Measurements from ENCODE around the gene CMSS1. TPM values are rescaled to one million over a fixed set of nuclear protein-coding genes. Genes with fewer than 3 reads are reported as not detected.

Gene CMSS1
- total RNA-seq, 1 experiment from 2014 or later: 117 TPM

- DNase-seq (ENCODE audit: unreplicated experiment): no peak
- POLR2A ChIA-PET: no interaction called here
- CTCF ChIA-PET: no interaction called here
- no TSS peak for BruUV-seq (replicated peaks)
- intact Hi-C loops (cut with micrococcal nuclease): no loop called here
- Mint-ChIP-seq H3K4me1 (ENCODE audit: insufficient read depth, unreplicated experiment) (peaks cover 25% of the 10 kb centered on the region), H3K4me3 (ENCODE audit: unreplicated experiment) (no peak overlapping the region), H3K27me3 (ENCODE audit: insufficient read depth, unreplicated experiment) (no peaks in the 10 kb centered on the region), H3K36me3 (ENCODE audit: insufficient read depth, unreplicated experiment) (peaks cover 9% of the 10 kb centered on the region), H3K9me3 (ENCODE audit: unreplicated experiment) (peaks cover 7% of the 10 kb centered on the region), H3K27ac (ENCODE audit: low read depth, unreplicated experiment) (no peak overlapping the region)
- TF ChIP-seq, protein P1, sequence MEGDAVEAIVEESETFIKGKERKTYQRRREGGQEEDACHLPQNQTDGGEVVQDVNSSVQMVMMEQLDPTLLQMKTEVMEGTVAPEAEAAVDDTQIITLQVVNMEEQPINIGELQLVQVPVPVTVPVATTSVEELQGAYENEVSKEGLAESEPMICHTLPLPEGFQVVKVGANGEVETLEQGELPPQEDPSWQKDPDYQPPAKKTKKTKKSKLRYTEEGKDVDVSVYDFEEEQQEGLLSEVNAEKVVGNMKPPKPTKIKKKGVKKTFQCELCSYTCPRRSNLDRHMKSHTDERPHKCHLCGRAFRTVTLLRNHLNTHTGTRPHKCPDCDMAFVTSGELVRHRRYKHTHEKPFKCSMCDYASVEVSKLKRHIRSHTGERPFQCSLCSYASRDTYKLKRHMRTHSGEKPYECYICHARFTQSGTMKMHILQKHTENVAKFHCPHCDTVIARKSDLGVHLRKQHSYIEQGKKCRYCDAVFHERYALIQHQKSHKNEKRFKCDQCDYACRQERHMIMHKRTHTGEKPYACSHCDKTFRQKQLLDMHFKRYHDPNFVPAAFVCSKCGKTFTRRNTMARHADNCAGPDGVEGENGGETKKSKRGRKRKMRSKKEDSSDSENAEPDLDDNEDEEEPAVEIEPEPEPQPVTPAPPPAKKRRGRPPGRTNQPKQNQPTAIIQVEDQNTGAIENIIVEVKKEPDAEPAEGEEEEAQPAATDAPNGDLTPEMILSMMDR (IDR thresholded peaks at IDR 0.05; ENCODE audit: unreplicated experiment): no peak
Measured at GRCh38 chr3:100102757-100103156, 285.1 kb downstream of the CMSS1 start.

GRCh38 chr3:100103558-100104441 lies 286.1 kb downstream of the CMSS1 start:
- no TSS peak for BruUV-seq (replicated peaks)
- ChIA-PET POLR2A (no interaction called here), CTCF (interaction anchor here (0.5 to 1.1 kb wide), 3 partner anchors 22 to 136 kb away, joined by 3 read pairs; no protein-coding TSS in a partner anchor)
- H3K36me3 Mint-ChIP-seq (ENCODE audit: insufficient read depth, unreplicated experiment): peaks cover 9% of the 10 kb centered on the region
- no peaks in the 10 kb centered on the region for H3K27me3 Mint-ChIP-seq (ENCODE audit: insufficient read depth, unreplicated experiment)
- H3K27ac Mint-ChIP-seq (ENCODE audit: low read depth, unreplicated experiment): no peak overlapping the region
- peaks cover 7% of the 10 kb centered on the region for H3K9me3 Mint-ChIP-seq (ENCODE audit: unreplicated experiment)
- TF ChIP-seq, protein P1 (IDR thresholded peaks at IDR 0.05; ENCODE audit: unreplicated experiment): no peak
- no peak overlapping the region for H3K4me3 Mint-ChIP-seq (ENCODE audit: unreplicated experiment)
- H3K4me1 Mint-ChIP-seq (ENCODE audit: insufficient read depth, unreplicated experiment): peaks cover 25% of the 10 kb centered on the region
- intact Hi-C loops (cut with micrococcal nuclease): no loop called here
- no peak for DNase-seq (ENCODE audit: unreplicated experiment)

- POLR2A ChIA-PET: no interaction called here
- Mint-ChIP-seq H3K27me3 (ENCODE audit: insufficient read depth, unreplicated experiment) (no peaks in the 10 kb centered on the region), H3K4me1 (ENCODE audit: insufficient read depth, unreplicated experiment) (peaks cover 25% of the 10 kb centered on the region), H3K9me3 (ENCODE audit: unreplicated experiment) (peaks cover 7% of the 10 kb centered on the region), H3K36me3 (ENCODE audit: insufficient read depth, unreplicated experiment) (peaks cover 9% of the 10 kb centered on the region), H3K4me3 (ENCODE audit: unreplicated experiment) (no peak overlapping the region), H3K27ac (ENCODE audit: low read depth, unreplicated experiment) (no peak overlapping the region)
- intact Hi-C loops (cut with micrococcal nuclease): no loop called here
- TF ChIP-seq, protein P1 (IDR thresholded peaks at IDR 0.05; ENCODE audit: unreplicated experiment): no peak
- BruUV-seq (replicated peaks): no TSS peak
- DNase-seq (ENCODE audit: unreplicated experiment): no peak
- CTCF ChIA-PET: interaction anchor here (1.1 to 1.5 kb wide), 3 partner anchors 22 to 260 kb away, joined by 3 to 5 read pairs (median 3); no protein-coding TSS in a partner anchor
Measured at GRCh38 chr3:100104442-100104798, 286.8 kb downstream of the CMSS1 start.

DNA sequence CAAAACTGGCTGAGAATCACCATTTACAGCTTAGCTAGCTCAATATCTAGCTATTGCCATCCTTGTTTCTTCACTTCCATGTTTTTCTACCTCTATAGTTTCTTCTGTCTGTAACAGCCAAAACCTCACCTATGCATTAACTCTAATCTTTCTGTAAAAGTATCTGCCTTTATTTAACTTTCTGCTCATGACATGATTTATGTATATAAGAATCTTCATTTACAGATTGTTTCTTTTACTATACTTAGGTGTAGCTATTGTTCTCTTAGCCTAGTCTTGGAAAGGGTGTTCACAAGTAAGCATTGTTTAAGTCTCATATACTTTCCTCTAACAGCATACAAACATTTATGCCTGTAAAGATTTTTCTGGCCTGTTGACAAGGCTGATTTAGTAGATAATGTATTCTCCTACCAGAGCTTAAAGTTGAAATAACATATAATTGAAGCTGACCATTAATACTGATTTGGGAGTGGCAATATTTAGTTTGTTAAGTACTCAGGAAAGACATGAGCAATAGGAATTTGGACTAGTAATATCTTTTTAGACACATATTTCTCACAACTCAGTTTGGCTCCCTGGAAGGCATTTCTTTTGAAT lies 287.3 kb downstream of the CMSS1 start:
- DNase-seq (ENCODE audit: unreplicated experiment): no peak
- POLR2A ChIA-PET: interaction anchor here (1.1 kb wide), 1 partner anchor 40 kb away, joined by 4 read pairs; no protein-coding TSS in a partner anchor
- peaks cover 7% of the 10 kb centered on the region for H3K9me3 Mint-ChIP-seq (ENCODE audit: unreplicated experiment)
- peak overlapping the region; percentile 39 for H3K27ac Mint-ChIP-seq (ENCODE audit: low read depth, unreplicated experiment)
- H3K27me3 Mint-ChIP-seq (ENCODE audit: insufficient read depth, unreplicated experiment): no peaks in the 10 kb centered on the region
- no peak overlapping the region for H3K4me3 Mint-ChIP-seq (ENCODE audit: unreplicated experiment)
- BruUV-seq (replicated peaks): no TSS peak
- CTCF ChIA-PET: interaction anchor here (0.7 to 2.2 kb wide), 4 partner anchors 12 to 260 kb away, joined by 3 to 7 read pairs (median 4); no protein-coding TSS in a partner anchor
- TF ChIP-seq, protein P1 (IDR thresholded peaks at IDR 0.05; ENCODE audit: unreplicated experiment): no peak
- peaks cover 25% of the 10 kb centered on the region for H3K4me1 Mint-ChIP-seq (ENCODE audit: insufficient read depth, unreplicated experiment)
- intact Hi-C loops (cut with micrococcal nuclease): no loop called here
- H3K36me3 Mint-ChIP-seq (ENCODE audit: insufficient read depth, unreplicated experiment): peaks cover 9% of the 10 kb centered on the region

All from MCF 10A (cell line).